ENCODE data around the gene DCAF5.

DCAF5 gene

DNA sequence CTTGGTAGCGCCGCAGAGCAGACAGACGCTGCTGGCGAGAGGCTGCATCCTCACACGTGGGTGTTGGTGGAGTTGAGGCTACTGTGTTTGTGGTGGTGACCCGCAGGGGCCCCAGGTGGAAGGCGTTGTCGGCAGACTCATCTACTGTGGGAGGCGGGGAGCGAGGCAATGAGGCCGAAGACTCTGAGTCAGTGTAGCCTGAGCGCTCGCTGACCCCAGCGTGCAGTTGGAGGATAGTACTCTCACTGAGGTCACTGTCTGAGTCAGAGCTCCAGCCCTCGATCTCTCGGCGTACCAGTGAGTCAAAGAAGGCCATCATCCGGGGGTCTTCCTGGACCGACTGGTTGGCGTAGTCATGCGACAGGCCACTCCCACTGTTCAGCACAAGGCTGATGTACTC, 97.8 kb downstream of the DCAF5 start:
- peaks cover 73% of the 10 kb centered on the region for H3K36me3 Mint-ChIP-seq (ENCODE audit: low read depth)
- H3K4me1 Mint-ChIP-seq (ENCODE audit: low read depth): peaks cover 27% of the 10 kb centered on the region
- H3K4me3 Mint-ChIP-seq: no peak overlapping the region
- H3K9me3 Mint-ChIP-seq: no peaks in the 10 kb centered on the region
- no peak for DNase-seq
- no peaks in the 10 kb centered on the region for H3K27me3 Mint-ChIP-seq
- H3K27ac Mint-ChIP-seq: no peak overlapping the region

DNA sequence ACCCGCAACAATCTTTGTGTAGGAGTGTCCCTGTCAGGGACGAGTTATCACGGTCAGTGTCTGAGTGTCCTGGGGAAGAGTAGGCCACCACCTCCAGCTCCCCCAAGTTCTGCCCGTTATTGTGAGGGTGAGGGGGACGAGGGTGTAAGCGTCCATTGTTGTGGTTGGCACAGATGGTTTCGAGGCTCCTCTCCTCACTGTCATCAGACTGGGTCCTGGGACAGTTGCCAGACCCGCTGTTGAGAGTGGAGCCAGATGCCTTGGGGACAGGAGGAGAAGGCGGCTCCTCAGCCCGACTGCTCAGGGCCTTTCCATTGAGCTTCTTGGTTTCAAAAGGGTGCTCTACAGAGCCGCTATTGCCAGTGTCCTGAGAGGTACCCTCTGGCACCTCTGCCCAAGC, 98.9 kb downstream of the DCAF5 start:
- DNase-seq: no peak
- H3K4me1 Mint-ChIP-seq (ENCODE audit: low read depth): peaks cover 25% of the 10 kb centered on the region
- H3K4me3 Mint-ChIP-seq: no peak overlapping the region
- peak overlapping the region; percentile 12 for H3K27ac Mint-ChIP-seq
- no peaks in the 10 kb centered on the region for H3K9me3 Mint-ChIP-seq
- H3K27me3 Mint-ChIP-seq: no peaks in the 10 kb centered on the region
- H3K36me3 Mint-ChIP-seq (ENCODE audit: low read depth): peaks cover 62% of the 10 kb centered on the region

DNA sequence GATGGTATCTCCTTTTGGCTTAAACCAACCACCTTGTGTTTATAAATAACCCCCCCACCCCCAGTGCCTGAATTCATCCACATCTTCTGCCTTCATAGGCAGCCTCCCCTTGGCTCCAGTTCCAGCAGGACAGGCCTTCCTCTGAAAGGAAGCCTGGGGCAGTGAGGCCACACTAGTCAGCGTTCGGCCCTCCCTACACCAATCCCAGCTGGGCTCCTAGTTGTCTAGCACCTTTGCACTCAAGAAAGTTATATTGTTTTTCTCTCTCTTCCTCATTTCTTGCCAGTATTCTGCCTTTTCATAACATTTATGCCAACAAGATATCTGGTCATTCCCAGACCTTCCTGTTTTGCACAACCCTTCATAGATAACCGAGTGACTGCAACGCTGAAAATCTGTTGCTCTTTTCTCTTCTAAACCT, 100.7 kb downstream of the DCAF5 start:
- H3K4me3 Mint-ChIP-seq: no peak overlapping the region
- no peak for DNase-seq
- peaks cover 18% of the 10 kb centered on the region for H3K4me1 Mint-ChIP-seq (ENCODE audit: low read depth)
- peak overlapping the region; percentile 16 for H3K27ac Mint-ChIP-seq
- peaks cover 47% of the 10 kb centered on the region for H3K36me3 Mint-ChIP-seq (ENCODE audit: low read depth)
- no peaks in the 10 kb centered on the region for H3K9me3 Mint-ChIP-seq
- H3K27me3 Mint-ChIP-seq: no peaks in the 10 kb centered on the region

DNA sequence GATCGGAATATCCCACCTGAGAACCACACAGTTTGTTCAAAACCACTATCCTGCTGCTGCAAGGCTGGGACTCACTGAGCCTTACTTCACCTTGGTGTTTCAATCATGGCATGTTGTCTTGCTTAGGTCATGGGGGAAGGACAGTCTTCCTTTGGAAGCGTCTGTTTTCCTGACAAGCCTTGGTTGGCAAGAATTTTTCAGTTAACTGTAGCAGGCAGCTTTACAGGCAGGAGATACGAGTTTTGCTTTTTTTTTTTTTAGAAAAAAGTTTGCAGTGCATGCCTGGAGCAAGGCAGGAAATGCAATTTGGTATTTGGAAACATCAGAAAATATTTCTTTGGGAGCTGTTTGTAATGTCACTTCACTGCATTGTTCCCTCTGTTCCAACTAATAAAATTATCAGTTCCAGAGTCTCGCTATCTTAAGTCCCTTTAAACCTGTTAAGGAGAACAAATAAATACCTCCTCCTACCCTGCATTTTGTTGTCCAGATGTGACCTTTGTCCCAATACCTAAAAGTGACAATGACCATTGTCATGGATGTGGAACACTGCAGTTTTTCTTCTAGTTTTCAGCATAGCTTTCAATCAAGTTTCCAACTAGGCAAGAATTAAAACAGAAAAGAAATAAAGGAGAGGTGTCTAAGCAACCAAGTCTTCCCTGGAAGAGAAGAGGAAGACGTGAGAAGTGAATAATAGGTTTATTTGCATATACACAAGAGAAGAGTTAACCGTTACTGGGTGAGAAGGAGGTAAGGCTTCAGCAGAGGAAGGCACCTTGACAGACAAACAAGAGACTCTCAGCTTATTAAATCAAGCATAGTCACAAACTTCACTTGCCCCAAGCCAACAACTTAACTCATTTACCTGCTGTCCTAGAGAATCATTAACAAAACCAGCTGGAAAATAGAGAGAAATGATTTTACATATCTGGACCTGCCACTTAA, 102.4 kb downstream of the DCAF5 start:
- Mint-ChIP-seq H3K36me3 (ENCODE audit: low read depth) (peaks cover 30% of the 10 kb centered on the region), H3K4me3 (no peak overlapping the region), H3K9me3 (no peaks in the 10 kb centered on the region), H3K4me1 (ENCODE audit: low read depth) (peaks cover 8% of the 10 kb centered on the region), H3K27me3 (no peaks in the 10 kb centered on the region), H3K27ac (peak overlapping the region; percentile 34)
- no peak for DNase-seq

DNA sequence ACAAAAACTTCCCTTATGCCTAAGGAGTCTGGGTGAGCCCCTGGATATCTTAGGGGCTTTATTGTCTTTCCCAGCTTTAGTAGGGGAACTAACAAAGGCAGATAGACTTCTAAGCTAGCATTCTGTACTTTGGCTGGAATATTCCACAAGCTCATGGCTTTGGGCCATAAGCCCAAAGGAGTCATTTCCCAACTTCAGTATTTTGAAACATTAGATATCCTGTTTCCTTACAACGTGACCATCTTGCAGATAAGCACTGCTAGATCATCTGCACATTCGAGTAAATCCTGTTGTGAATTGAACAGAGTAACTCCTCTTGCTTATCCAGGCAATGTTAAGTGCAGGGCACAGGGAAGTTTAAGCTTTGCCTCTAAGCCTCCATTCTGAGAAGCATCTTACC, 103.2 kb downstream of the DCAF5 start:
- H3K27ac Mint-ChIP-seq: no peak overlapping the region
- no peak for DNase-seq

DNA sequence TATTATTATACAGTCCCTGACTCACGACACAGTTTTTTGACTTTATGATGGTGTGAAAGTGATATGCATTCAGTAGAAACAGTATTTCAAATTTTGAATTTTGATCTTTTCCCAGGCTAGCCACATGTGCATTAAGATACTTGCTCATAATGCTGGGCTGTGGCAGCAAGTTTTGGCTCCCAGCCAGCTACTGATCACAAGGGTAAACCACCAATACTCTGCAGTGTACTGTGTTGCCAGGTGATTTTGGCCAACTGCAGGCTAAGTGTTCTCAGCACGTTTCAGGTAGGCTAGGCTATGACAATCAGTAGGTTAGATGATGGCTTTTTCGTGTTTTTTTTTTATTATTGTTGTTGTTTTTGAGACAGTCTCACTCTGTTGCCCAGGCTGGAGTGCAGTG, 104.5 kb downstream of the DCAF5 start:
- no peak overlapping the region for H3K4me3 Mint-ChIP-seq
- no peak for DNase-seq
- no peaks in the 10 kb centered on the region for H3K9me3 Mint-ChIP-seq
- peaks cover 10% of the 10 kb centered on the region for H3K4me1 Mint-ChIP-seq (ENCODE audit: low read depth)
- H3K27ac Mint-ChIP-seq: no peak overlapping the region
- H3K36me3 Mint-ChIP-seq (ENCODE audit: low read depth): peaks cover 10% of the 10 kb centered on the region
- H3K27me3 Mint-ChIP-seq: no peaks in the 10 kb centered on the region

More for the DNA sequence above, 103.2 kb downstream of the DCAF5 start:
- H3K36me3 Mint-ChIP-seq (ENCODE audit: low read depth): peaks cover 22% of the 10 kb centered on the region
- H3K9me3 Mint-ChIP-seq: no peaks in the 10 kb centered on the region
- no peaks in the 10 kb centered on the region for H3K27me3 Mint-ChIP-seq
- peaks cover 8% of the 10 kb centered on the region for H3K4me1 Mint-ChIP-seq (ENCODE audit: low read depth)
- no peak overlapping the region for H3K4me3 Mint-ChIP-seq

DNA sequence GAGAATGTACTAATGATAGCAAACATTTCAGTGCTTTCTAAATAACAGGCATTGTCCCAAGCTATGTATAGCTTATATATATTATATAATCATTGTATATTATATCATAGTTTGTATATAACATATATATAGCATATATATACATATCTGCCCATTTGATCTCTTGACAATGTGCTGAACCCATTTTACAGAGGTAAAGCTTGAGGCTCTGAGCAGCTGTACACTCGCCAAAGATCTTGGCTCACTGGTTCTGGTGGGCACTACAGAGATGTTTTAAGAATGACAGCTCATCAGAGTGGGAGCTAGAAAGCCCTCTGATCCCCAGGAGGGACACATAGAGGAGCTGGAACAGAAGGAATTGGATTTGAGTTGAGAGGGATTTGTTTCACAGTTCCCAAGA, 105.7 kb downstream of the DCAF5 start:
- Mint-ChIP-seq H3K27me3 (peaks cover 4% of the 10 kb centered on the region), H3K27ac (no peak overlapping the region), H3K36me3 (ENCODE audit: low read depth) (no peaks in the 10 kb centered on the region), H3K4me3 (no peak overlapping the region), H3K4me1 (ENCODE audit: low read depth) (peaks cover 20% of the 10 kb centered on the region), H3K9me3 (no peaks in the 10 kb centered on the region)
- no peak for DNase-seq

DNA sequence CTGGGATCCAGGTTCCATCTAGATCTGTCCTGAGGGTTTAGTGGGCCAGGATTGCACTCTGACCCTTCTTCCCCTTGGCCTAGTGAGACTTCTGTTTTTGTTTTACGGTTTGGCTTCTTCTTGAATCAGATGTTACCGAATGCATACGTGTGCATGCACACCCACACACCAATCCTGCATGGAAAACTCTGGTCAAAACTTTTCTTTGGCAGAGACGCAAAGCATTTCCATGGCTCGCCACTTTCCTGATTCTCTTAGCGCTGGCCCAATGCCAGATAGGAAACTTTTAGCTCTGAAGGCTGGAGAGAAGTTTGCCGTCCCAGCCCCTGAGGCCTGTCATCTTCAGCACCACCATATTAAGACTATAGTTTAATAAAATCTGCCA, 106.5 kb downstream of the DCAF5 start:
- H3K36me3 Mint-ChIP-seq (ENCODE audit: low read depth): no peaks in the 10 kb centered on the region
- DNase-seq: no peak
- no peak overlapping the region for H3K4me3 Mint-ChIP-seq
- peaks cover 10% of the 10 kb centered on the region for H3K27me3 Mint-ChIP-seq
- no peaks in the 10 kb centered on the region for H3K9me3 Mint-ChIP-seq
- no peak overlapping the region for H3K27ac Mint-ChIP-seq
- peaks cover 20% of the 10 kb centered on the region for H3K4me1 Mint-ChIP-seq (ENCODE audit: low read depth)

DNA sequence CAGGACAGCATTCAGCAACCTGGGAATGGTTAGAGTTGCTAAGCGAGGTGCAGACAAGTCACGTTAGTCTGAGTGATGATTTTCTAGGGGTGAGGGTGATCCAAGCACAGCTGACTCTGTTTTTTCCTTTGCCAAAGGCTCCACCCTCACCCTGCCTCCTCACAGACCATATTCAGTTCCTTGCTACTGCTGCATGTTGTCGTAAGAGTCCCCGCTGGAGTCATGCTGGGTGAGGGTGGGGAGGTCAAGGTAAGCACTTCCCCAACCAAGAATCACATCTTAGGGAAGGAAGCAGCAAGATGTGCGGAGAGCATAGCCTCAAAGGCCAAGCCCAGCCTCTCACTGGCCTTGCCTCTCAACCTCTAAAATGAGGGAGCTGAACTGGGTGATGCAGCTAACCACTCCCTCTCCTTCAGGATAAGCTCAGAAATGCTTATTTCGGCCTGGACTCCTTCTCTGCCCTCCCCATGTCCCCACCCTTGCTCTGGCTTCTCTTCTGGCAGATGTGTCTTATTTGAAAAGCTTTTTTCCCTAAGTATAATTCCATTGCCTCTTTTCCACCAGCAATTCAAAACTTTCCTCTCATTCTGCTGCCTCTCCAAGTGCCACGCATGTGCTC, 107.0 kb downstream of the DCAF5 start:
- peaks cover 15% of the 10 kb centered on the region for H3K27me3 Mint-ChIP-seq
- H3K4me3 Mint-ChIP-seq: no peak overlapping the region
- no peak for DNase-seq
- no peak overlapping the region for H3K27ac Mint-ChIP-seq
- H3K4me1 Mint-ChIP-seq (ENCODE audit: low read depth): peaks cover 18% of the 10 kb centered on the region
- H3K36me3 Mint-ChIP-seq (ENCODE audit: low read depth): no peaks in the 10 kb centered on the region
- no peaks in the 10 kb centered on the region for H3K9me3 Mint-ChIP-seq

DNA sequence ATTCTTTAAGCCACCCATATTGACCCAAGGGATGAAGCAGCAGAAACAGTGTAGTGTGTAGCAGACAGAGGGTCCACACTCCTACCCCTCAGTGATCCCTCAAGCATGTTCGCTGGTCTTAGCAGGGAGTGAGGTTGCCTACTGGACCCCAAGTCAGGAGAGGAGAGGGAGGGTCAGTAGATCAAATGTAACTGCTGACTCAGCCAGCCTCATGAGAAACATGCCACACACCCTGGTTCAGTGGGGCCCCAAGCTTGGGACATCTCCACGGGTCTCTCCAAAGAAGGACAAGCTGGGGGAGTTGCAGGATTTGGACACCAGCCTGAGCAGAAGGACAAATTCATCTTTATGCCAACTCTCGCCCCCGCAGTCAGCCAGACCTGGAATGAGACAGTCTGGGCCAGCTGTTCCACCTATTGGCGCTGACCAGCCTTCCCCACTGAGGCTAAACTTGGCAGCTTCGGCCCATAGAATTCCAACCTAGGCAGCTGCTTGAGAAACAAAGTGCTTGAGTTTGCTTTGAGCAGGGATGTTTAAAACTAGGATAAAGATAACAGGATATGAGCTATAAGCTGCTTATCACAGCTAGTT, 107.9 kb downstream of the DCAF5 start:
- H3K4me3 Mint-ChIP-seq: no peak overlapping the region
- no peaks in the 10 kb centered on the region for H3K9me3 Mint-ChIP-seq
- no peak overlapping the region for H3K27ac Mint-ChIP-seq
- no peak for DNase-seq
- H3K27me3 Mint-ChIP-seq: peaks cover 18% of the 10 kb centered on the region
- H3K4me1 Mint-ChIP-seq (ENCODE audit: low read depth): peaks cover 14% of the 10 kb centered on the region
- H3K36me3 Mint-ChIP-seq (ENCODE audit: low read depth): no peaks in the 10 kb centered on the region

DNA sequence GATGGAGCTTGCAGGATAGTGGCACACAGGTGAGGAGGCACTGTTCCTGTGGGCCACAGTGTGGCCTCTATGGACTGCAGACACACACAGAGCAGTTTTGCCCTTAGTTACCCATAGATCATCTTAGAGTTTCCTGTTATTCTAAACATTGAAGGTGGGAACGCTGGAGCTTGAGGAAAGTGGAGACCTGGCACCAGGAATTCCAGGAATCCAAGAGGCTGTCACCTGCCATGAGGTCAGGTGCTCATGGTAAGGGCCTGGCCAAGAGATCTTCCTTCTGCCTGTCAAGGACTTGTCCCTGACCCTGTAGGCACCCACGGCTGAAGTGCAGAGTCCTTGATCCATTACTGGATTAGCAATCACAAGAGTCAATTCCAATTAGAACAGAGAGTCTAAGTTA, 108.6 kb downstream of the DCAF5 start:
- Mint-ChIP-seq H3K27ac (peak overlapping the region; percentile 19), H3K9me3 (no peaks in the 10 kb centered on the region), H3K36me3 (ENCODE audit: low read depth) (no peaks in the 10 kb centered on the region), H3K4me1 (ENCODE audit: low read depth) (peaks cover 14% of the 10 kb centered on the region), H3K4me3 (no peak overlapping the region), H3K27me3 (peaks cover 24% of the 10 kb centered on the region)
- DNase-seq: no peak

DNA sequence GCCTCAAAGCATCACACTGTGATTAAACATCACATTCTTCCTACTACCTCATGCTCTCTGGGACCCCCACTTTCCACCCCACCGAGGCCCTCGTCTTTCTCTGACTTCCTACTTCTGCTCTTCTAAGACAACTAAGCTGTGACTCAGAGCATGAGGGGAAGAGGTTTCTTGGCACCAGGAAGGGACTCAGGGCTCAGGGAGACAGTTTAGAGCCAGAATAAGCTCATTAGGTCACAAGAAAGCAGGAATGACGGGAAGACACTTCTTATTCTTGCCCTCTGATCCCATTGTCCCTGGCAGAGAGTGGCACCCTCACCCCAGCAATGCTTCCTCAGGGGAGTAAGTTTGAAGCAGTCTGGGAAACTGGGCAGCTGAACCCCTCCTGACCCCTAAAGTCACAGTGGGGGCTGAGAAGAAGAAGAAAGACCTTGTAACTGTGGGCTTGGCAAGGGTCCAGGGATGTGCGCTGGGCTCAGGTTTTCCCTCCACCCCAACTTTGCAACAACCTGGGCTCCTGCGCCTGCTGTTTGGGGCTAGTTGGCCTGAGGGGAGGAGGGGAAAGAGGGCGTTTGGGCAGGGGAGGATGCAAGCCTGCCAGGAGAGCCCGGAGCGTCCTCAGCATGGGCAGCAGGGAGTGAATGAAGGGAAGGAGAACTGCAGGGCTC, 109.2 kb downstream of the DCAF5 start:
- Mint-ChIP-seq H3K27me3 (peaks cover 29% of the 10 kb centered on the region), H3K27ac (peak overlapping the region; percentile 19), H3K36me3 (ENCODE audit: low read depth) (no peaks in the 10 kb centered on the region), H3K4me1 (ENCODE audit: low read depth) (peaks cover 14% of the 10 kb centered on the region), H3K4me3 (no peak overlapping the region), H3K9me3 (no peaks in the 10 kb centered on the region)
- no peak for DNase-seq

DNA sequence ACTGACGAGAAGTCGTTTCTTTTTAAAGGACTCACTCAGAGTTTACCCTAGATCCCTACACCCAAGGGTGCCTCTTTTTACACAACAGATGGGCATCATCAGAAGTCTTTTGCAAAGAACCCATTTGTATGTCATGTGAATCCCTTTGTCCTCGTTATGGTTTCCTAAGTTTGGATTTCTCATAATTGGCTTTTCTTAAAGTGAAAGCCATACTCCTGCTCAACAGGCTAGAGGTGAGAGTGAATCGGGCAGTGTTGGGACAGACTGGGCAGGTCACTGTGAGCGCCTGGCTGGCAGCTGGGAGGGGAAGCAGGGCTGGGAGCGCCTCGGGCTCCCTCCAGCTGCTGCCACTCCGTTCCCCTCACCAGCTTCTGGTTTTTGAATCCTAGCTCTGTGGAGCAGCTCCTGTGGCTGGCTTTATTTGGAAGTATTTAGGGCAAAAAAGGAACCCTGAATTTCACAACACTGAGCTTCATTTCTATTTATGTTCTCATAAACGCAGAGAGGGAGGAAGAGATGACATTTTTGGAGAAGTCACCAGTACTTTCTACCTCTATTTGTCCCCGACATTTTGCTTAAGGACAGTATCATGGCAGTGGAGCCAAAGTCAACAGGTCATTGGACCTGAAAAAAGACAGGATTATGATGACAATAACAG, 110.0 kb downstream of the DCAF5 start:
- Mint-ChIP-seq H3K27me3 (peaks cover 36% of the 10 kb centered on the region), H3K27ac (no peak overlapping the region), H3K9me3 (no peaks in the 10 kb centered on the region), H3K36me3 (ENCODE audit: low read depth) (no peaks in the 10 kb centered on the region), H3K4me1 (ENCODE audit: low read depth) (peaks cover 12% of the 10 kb centered on the region), H3K4me3 (no peak overlapping the region)
- no peak for DNase-seq

DNA sequence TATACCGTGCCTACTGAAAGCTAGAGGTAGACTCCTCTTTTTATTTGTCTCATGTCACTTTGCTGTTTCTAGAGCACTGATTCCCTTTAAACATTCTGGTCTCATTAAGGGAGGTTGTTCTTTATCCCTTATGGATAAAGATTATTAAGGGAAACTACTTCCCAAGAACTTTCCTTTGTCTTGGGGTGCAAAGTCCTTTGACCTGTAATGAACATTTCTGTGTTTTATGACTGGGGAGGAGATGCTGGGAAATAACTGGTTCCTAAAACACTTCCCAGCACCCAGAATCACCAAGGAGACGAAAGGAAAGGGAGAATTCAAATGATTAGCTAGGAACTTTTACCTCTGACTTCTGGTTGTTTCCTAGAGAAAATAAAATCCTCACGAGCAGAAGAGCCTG, 110.6 kb downstream of the DCAF5 start:
- no peak overlapping the region for H3K4me3 Mint-ChIP-seq
- H3K27me3 Mint-ChIP-seq: peaks cover 41% of the 10 kb centered on the region
- no peak for DNase-seq
- peaks cover 12% of the 10 kb centered on the region for H3K4me1 Mint-ChIP-seq (ENCODE audit: low read depth)
- H3K36me3 Mint-ChIP-seq (ENCODE audit: low read depth): no peaks in the 10 kb centered on the region
- no peaks in the 10 kb centered on the region for H3K9me3 Mint-ChIP-seq
- no peak overlapping the region for H3K27ac Mint-ChIP-seq

Data from activated T-cell treated with anti-CD3 and anti-CD28 coated beads, Interleukin-2, amount 50 U/mL, for 24 hours (primary cell).